ENCODE results near the gene JARID2.

DNA sequence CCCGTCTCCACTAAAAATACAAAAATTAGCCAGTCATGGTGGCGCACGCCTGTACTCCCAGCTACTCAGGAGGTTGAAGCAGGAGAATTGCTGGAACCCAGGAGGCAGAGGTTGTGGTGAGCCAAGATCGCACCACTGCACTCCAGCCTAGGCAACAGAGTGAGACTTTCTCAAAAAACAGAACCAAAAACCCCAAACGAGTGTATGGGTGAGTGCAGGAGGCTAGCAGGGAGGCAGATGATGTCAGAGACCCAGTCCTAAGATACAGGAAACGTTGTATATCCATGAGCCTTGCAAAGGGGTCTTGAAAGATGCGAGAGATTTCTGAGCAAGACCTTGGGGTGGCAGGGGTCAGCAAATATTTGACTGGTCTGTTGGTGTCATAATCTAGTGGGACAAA lies 136.2 kb downstream of the JARID2 start:
- TF ChIP-seq POLR2AphosphoS5 (IDR thresholded peaks at IDR 0.05; ENCODE audit: borderline replicate concordance, low read depth, low read length): no peak
- no peak for TF ChIP-seq EZH2 (IDR thresholded peaks at IDR 0.05)
- no peak for TF ChIP-seq FOXP2 (optimal IDR thresholded peaks at IDR 0.05; ENCODE audit: control extremely low read depth, extremely low read length, insufficient read depth)
